Activated effector memory CD4-positive, alpha-beta T cell treated with Interleukin-2 at 50 U/mL for 16 hours (primary cell): ENCODE data around the gene SMPDL3B.
"Not testable (repeated sequence)": the region's sequence is repeated elsewhere in the genome, so short reads cannot be mapped to it uniquely, and the experiment has no call there.

Source experiments
- DNase-seq: peaks from one replicate; pipeline ENCODE4 v3.0.0-alpha.2; 2020

Gene SMPDL3B

GRCh38 chr1:27971674-27972073, 36.9 kb downstream of the SMPDL3B start:
- DNase-seq, result no peak

- DNase-seq, result no peak
These were observed 37.3 kb downstream of the SMPDL3B start for GRCh38 chr1:27972141-27972540.

GRCh38 chr1:27973771-27974416, 39.1 kb downstream of the SMPDL3B start:
- DNase-seq, result no peak

- DNase-seq, result no peak
These were observed 39.6 kb downstream of the SMPDL3B start for GRCh38 chr1:27974417-27974781.

- DNase-seq, result no peak
These were observed 44.5 kb downstream of the SMPDL3B start for GRCh38 chr1:27979151-27979858.

- no peak for DNase-seq
These were observed 45.0 kb downstream of the SMPDL3B start for GRCh38 chr1:27979859-27980201.

GRCh38 chr1:27980216-27980845, 45.5 kb downstream of the SMPDL3B start:
- no peak for DNase-seq

- DNase-seq, result no peak
These were observed 46.3 kb downstream of the SMPDL3B start for GRCh38 chr1:27981145-27981544.

- DNase-seq, result no peak
These were observed 56.2 kb downstream of the SMPDL3B start for GRCh38 chr1:27990920-27991537.

GRCh38 chr1:27992276-27992675, 57.5 kb downstream of the SMPDL3B start:
- DNase-seq, result peak; percentile 37

GRCh38 chr1:27993241-27993640, 58.4 kb downstream of the SMPDL3B start:
- DNase-seq, result no peak

- no peak for DNase-seq
These were observed 59.3 kb downstream of the SMPDL3B start for GRCh38 chr1:27994060-27994459.

- DNase-seq, result not testable (repeated sequence)
These were observed 59.7 kb downstream of the SMPDL3B start for GRCh38 chr1:27994526-27994925.

GRCh38 chr1:27999055-27999454, 64.3 kb downstream of the SMPDL3B start:
- no peak for DNase-seq

GRCh38 chr1:28002600-28002999, 67.8 kb downstream of the SMPDL3B start:
- no peak for DNase-seq

- DNase-seq, result not testable (repeated sequence)
These were observed 68.3 kb downstream of the SMPDL3B start for GRCh38 chr1:28003117-28003516.
